Fibroblast of lung (primary cell): ENCODE measurements around the gene ASAP2. TPM values are rescaled to one million over a fixed set of nuclear protein-coding genes. Genes with fewer than 3 reads are reported as not detected.
A peak's percentile ranks its signal among the peaks of the same experiment; 100 is the strongest.

Source experiments
- DNase-seq, 2 donors: peaks; one replicate each; pipeline versions ENCODE4 v3.0.0 to v3.0.0-alpha.2; 2010; ENCODE audit warnings: low read depth in 2 of 2
- H2AFZ ChIP-seq: 2 replicates; pipeline ENCODE4 v1.5.1; 2012; ENCODE audit warnings: low read length, control low read depth, inconsistent platforms
- H3K27ac ChIP-seq: 2 replicates; pipeline ENCODE4 v1.5.1; 2011; ENCODE audit warnings: low read length, control low read depth; ENCODE audit not compliant: insufficient read depth
- H3K27me3 ChIP-seq: 2 replicates; pipeline ENCODE4 v1.5.1; 2011; ENCODE audit warnings: mild to moderate bottlenecking, low read length; ENCODE audit not compliant: control insufficient read depth, insufficient read depth
- H3K36me3 ChIP-seq: 2 replicates; pipeline ENCODE4 v1.5.1; 2011; ENCODE audit warnings: low read length; ENCODE audit not compliant: control insufficient read depth, insufficient read depth
- H3K4me1 ChIP-seq: 2 replicates; pipeline ENCODE4 v1.5.1; 2011; ENCODE audit warnings: low read length; ENCODE audit not compliant: control insufficient read depth, insufficient read depth; ENCODE audit errors: extremely low read depth
- H3K4me2 ChIP-seq: 2 replicates; pipeline ENCODE4 v1.5.1; 2011; ENCODE audit warnings: low read length, control low read depth; ENCODE audit not compliant: insufficient read depth; ENCODE audit errors: extremely low read depth
- H3K4me3 ChIP-seq, 4 experiments: fragments of 200-600 bp in 1 of 4; sonication (generic) in 1 of 4; replicated peaks in 1 of 4; 2 replicates each; pipeline ENCODE4 v1.5.1; 2011 to 2016; ENCODE audit warnings: low read length in 4 of 4, low read depth in 3 of 4, mild to moderate bottlenecking in 3 of 4, control low read depth in 2 of 4, inconsistent platforms in 1 of 4, mixed read lengths in 1 of 4; ENCODE audit not compliant: insufficient read depth in 1 of 4; ENCODE audit errors: control extremely low read depth in 1 of 4
- H3K79me2 ChIP-seq: 2 replicates; pipeline ENCODE4 v1.5.1; 2012; ENCODE audit warnings: mild to moderate bottlenecking, low read length, inconsistent platforms; ENCODE audit not compliant: control insufficient read depth, insufficient read depth
- H3K9ac ChIP-seq: 2 replicates; pipeline ENCODE4 v1.5.1; 2011; ENCODE audit warnings: mild to moderate bottlenecking, low read length, control low read depth; ENCODE audit not compliant: insufficient read depth
- H3K9me3 ChIP-seq: 2 replicates; pipeline ENCODE4 v1.5.1; 2012; ENCODE audit warnings: low read depth, low read length; ENCODE audit not compliant: control insufficient read depth, insufficient read depth
- H4K20me1 ChIP-seq: 2 replicates; pipeline ENCODE4 v1.5.1; 2011; ENCODE audit warnings: low read length; ENCODE audit not compliant: control insufficient read depth, insufficient read depth; ENCODE audit errors: extremely low read depth
- EZH2 ChIP-seq: IDR thresholded peaks from 2 replicates; pipeline ENCODE4 v1.5.1; 2012; ENCODE audit warnings: low read length, control low read depth, mild to moderate bottlenecking; ENCODE audit errors: missing control alignments
- polyA plus RNA-seq, 2 donors: library from polyadenylated mRNA; depleted of rRNA in 1 of 2; stranded (reverse) in 1 of 2; unstranded in 1 of 2; fragments of >200 nt; gene quantifications; 2 replicates each; pipeline ENCODE4 v1.2.1, GENCODE V29; 2011 to 2012; ENCODE audit warnings: missing spikeins in 1 of 2
- total RNA-seq: library from RNA; depleted of rRNA; stranded (reverse); fragments of >200 nt; gene quantifications from 2 replicates; pipeline ENCODE4 v1.2.1, GENCODE V29; 2014
- TF ChIP-seq, protein P1 (sequence below), 2 donors: IDR thresholded peaks in 1 of 2; conservative IDR thresholded peaks in 1 of 2; 1 replicate in 1 of 2; 2 replicates in 1 of 2; pipeline ENCODE4 v1.5.1; 2011 to 2012; ENCODE audit warnings: low read length in 2 of 2, control low read depth in 1 of 2, inconsistent platforms in 1 of 2, low read depth in 1 of 2, mild to moderate bottlenecking in 1 of 2

The ASAP2 gene
- total and polyA plus RNA-seq, 2 donors (not counting 1 experiment from before 2014, with no cell fraction given), result 19.2 to 19.9 TPM

DNA sequence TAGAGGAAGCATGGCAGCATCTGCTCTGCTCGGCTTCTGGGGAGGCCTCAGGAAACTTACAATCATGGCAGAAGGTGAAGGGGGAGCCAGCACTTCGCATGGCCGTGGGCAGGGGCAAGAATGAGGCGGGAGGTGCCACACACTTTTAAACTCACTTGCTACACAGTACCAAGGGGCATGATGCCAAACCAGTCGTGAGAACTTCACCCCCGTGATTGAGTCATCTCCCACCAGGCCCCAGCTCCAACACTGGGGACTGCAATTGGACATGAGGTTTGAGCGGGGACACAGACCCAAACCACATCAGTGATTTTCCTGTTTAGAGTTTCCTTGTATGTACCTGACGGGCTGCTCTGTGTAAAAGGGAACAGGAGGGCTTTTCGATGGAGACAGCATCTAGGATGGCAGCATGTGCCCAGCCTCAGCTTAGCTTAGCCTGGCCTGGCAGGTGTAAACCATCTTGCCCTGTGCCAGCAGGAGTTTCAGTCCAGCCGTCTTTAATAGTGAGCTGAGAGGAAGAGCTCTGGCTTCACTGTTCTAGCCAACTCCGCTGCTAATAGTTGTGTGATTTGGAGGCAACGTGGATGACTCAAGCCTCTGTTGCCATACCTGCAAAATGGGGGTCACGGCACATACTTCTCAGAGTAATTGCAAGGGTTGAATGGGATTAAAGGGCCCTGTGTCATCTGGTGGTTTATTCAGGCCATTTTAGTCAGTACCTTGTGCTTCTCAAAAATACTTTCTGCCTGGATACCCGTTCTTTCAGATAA, 101.8 kb downstream of the ASAP2 start:
- peak; percentile 20 to 72 for DNase-seq
- Histone ChIP-seq H3K4me3 (no peak overlapping the region), H4K20me1 (no peaks in the 10 kb centered on the region), H3K9me3 (no peaks in the 10 kb centered on the region), H3K79me2 (peaks cover 9% of the 10 kb centered on the region), H3K27ac (no peak overlapping the region), H3K4me1 (peaks cover 18% of the 10 kb centered on the region), H2AFZ (no peak overlapping the region), H3K27me3 (no peaks in the 10 kb centered on the region), H3K4me2 (no peak overlapping the region), H3K9ac (no peak overlapping the region), H3K36me3 (no peaks in the 10 kb centered on the region)
- TF ChIP-seq, protein P1, sequence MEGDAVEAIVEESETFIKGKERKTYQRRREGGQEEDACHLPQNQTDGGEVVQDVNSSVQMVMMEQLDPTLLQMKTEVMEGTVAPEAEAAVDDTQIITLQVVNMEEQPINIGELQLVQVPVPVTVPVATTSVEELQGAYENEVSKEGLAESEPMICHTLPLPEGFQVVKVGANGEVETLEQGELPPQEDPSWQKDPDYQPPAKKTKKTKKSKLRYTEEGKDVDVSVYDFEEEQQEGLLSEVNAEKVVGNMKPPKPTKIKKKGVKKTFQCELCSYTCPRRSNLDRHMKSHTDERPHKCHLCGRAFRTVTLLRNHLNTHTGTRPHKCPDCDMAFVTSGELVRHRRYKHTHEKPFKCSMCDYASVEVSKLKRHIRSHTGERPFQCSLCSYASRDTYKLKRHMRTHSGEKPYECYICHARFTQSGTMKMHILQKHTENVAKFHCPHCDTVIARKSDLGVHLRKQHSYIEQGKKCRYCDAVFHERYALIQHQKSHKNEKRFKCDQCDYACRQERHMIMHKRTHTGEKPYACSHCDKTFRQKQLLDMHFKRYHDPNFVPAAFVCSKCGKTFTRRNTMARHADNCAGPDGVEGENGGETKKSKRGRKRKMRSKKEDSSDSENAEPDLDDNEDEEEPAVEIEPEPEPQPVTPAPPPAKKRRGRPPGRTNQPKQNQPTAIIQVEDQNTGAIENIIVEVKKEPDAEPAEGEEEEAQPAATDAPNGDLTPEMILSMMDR (conservative IDR thresholded peaks at IDR 0.05 in 1 of 2, IDR thresholded peaks at IDR 0.05 in 1 of 2; ENCODE audit: low read depth in 1 of 2, low read length in 2 of 2), result no peak
- no peak for TF ChIP-seq EZH2

DNA sequence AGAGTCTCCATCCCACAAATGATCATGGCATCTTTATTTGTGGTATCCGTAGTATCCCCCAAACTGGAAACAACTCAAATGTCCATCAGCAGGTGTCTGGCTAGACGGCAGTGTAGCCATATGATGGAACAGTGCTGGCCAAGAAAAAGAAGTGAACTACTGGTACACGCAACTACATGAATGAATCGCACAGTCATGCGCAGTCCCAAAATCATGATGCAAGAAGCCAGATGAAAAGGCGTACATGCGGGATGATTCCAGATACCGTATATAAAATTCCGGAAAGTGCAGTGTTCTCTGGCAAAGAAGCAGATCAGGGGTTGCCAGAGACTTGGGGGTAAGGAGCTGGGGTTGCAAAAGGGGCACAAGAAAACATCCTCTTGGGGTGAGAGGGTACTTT, 102.5 kb downstream of the ASAP2 start:
- Histone ChIP-seq H3K9ac (no peak overlapping the region), H3K4me3 (no peak overlapping the region), H3K4me1 (peaks cover 18% of the 10 kb centered on the region), H3K79me2 (peaks cover 9% of the 10 kb centered on the region), H2AFZ (no peak overlapping the region), H3K27ac (no peak overlapping the region), H4K20me1 (no peaks in the 10 kb centered on the region), H3K27me3 (no peaks in the 10 kb centered on the region), H3K4me2 (no peak overlapping the region), H3K9me3 (no peaks in the 10 kb centered on the region), H3K36me3 (no peaks in the 10 kb centered on the region)
- DNase-seq, result no peak
- no peak for TF ChIP-seq EZH2
- TF ChIP-seq, protein P1 (conservative IDR thresholded peaks at IDR 0.05 in 1 of 2, IDR thresholded peaks at IDR 0.05 in 1 of 2; ENCODE audit: low read depth in 1 of 2, low read length in 2 of 2), result no peak

DNA sequence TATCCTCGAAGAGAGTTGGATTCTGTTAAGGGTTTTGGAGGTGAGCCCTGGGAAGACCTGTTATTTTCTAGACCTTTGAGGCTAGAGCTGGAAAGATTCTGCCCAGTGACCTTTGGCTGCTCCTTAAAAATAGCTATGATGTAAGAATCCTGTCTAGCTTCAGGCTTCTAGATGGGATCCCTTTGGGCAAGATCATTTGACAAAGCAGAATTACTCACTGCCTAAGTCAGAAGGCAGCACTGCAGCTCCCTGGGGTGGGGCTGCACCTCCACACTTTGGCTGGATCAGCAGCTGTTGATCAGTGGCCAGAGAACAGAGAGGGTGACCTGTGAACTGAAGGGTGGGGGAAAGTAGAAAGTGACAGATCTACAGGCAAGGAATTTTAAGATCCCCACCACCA, 103.8 kb downstream of the ASAP2 start:
- no peak overlapping the region for H2AFZ ChIP-seq
- peak overlapping the region; percentile 70 for H3K27ac ChIP-seq
- H3K4me3 ChIP-seq, result no peak overlapping the region
- no peak for TF ChIP-seq EZH2
- TF ChIP-seq, protein P1 (conservative IDR thresholded peaks at IDR 0.05 in 1 of 2, IDR thresholded peaks at IDR 0.05 in 1 of 2; ENCODE audit: low read depth in 1 of 2, low read length in 2 of 2), result no peak
- no peaks in the 10 kb centered on the region for H4K20me1 ChIP-seq
- no peaks in the 10 kb centered on the region for H3K27me3 ChIP-seq
- peak; percentile 83 to 94 for DNase-seq
- peaks cover 11% of the 10 kb centered on the region for H3K79me2 ChIP-seq
- no peaks in the 10 kb centered on the region for H3K9me3 ChIP-seq
- peaks cover 18% of the 10 kb centered on the region for H3K4me1 ChIP-seq
- peak overlapping the region; percentile 70 for H3K4me2 ChIP-seq
- H3K9ac ChIP-seq, result no peak overlapping the region
- no peaks in the 10 kb centered on the region for H3K36me3 ChIP-seq
